Breast epithelium (tissue), 4 donors: ENCODE results near the gene ZNF19. TPM values are rescaled to one million over a fixed set of nuclear protein-coding genes. Genes with fewer than 3 reads are reported as not detected.

ENCODE experiments used
- DNase-seq, 2 donors: peaks; one replicate each; pipeline ENCODE4 v3.0.0-alpha.2; 2019; ENCODE audit warnings: low spot score in 2 of 2
- H3K27ac ChIP-seq, 2 donors: fragments of 200-600 bp; sonication (generic) in 1 of 2; one replicate each; pipeline ENCODE4 v1.5.1; 2016 to 2019; ENCODE audit warnings: mild to moderate bottlenecking in 1 of 2
- H3K27me3 ChIP-seq, 2 donors: fragments of 200-600 bp; sonication (generic) in 1 of 2; one replicate each; pipeline versions ENCODE4 v1.5.1 to v1.6.0; 2017 to 2019; ENCODE audit warnings: control low read depth in 1 of 2, mild to moderate bottlenecking in 1 of 2
- H3K36me3 ChIP-seq: fragments of 200-600 bp; one replicate; pipeline ENCODE4 v1.5.1; 2019
- H3K4me1 ChIP-seq, 2 donors: fragments of 200-600 bp; sonication (generic); one replicate each; pipeline ENCODE4 v1.5.1; 2016 to 2019; ENCODE audit warnings: control low read depth in 1 of 2
- H3K4me3 ChIP-seq, 3 donors: fragments of 200-600 bp; sonication (generic); 1 replicate in 2 of 3; 2 replicates in 1 of 3; pipeline ENCODE4 v1.5.1; 2016 to 2019; ENCODE audit warnings: mild to moderate bottlenecking in 3 of 3, moderate library complexity in 2 of 3
- H3K9me3 ChIP-seq, 2 donors: fragments of 200-600 bp; sonication (generic) in 1 of 2; one replicate each; pipeline ENCODE4 v1.5.1; 2016 to 2019; ENCODE audit warnings: control low read depth in 1 of 2
- CTCF ChIP-seq, 3 donors: fragments of 450-650 bp; IDR thresholded peaks; one replicate each; pipeline ENCODE4 v1.5.1; 2016 to 2017; ENCODE audit warnings: antibody characterized with exemption in 3 of 3, mild to moderate bottlenecking in 3 of 3, moderate library complexity in 3 of 3
- POLR2A ChIP-seq: fragments of 450-650 bp; IDR thresholded peaks from one replicate; pipeline ENCODE4 v1.6.1; 2016; ENCODE audit warnings: antibody characterized with exemption, mild to moderate bottlenecking, moderate library complexity
- POLR2AphosphoS5 ChIP-seq, 3 donors: sonication (generic); formaldehyde crosslinking; IDR thresholded peaks; one replicate each; pipeline ENCODE4 v1.6.1; 2017; ENCODE audit warnings: antibody characterized with exemption in 3 of 3
- intact Hi-C: fragments of 100-400 bp; cut with DNase I; formaldehyde crosslinking; loops from one replicate; pipeline ENCODE4 v1.15.1; 2023; ENCODE audit warnings: low total_unique reads
- total RNA-seq, 3 donors: library from RNA; depleted of rRNA; stranded (reverse); fragments of >200 nt; gene quantifications; one replicate each; pipeline ENCODE4 v1.1.0, GENCODE V29; 2016

The ZNF19 gene
- total RNA-seq, 3 donors from 2014 or later = 16.7 to 20.2 (median 19.5) TPM

DNA sequence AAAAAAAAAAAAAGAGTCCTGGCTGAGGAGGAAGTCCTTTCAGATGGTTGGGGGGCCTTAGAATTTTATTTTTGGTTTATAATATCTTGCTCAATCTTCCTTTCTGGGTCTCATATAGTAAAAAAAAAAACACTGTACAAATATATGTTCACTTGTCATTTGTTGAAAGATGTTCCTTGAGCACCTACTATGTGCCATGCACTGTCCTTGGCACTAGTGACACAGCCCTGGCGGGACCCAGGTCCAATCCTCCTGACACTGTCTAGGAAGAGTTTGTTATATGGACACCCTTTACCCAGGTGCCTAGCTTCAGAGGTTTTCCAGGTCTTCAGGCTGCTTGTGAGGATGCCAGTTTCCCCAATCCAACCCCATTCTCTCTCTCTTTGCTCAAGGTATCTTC, 39.1 kb upstream of the ZNF19 start:
- H3K27ac ChIP-seq = no peak overlapping the region
- no peak for DNase-seq
- H3K27me3 ChIP-seq = no peaks in the 10 kb centered on the region
- no peaks in the 10 kb centered on the region for H3K9me3 ChIP-seq
- H3K4me1 ChIP-seq = no peaks in the 10 kb centered on the region
- no peaks in the 10 kb centered on the region for H3K36me3 ChIP-seq
- intact Hi-C loops = no loop called here
- no peak for TF ChIP-seq POLR2A
- no peak for TF ChIP-seq CTCF (IDR thresholded peaks at IDR 0.05)
- no peak for TF ChIP-seq POLR2AphosphoS5 (IDR thresholded peaks at IDR 0.05)
- no peak overlapping the region for H3K4me3 ChIP-seq

- Histone ChIP-seq H3K27me3 (no peaks in the 10 kb centered on the region), H3K4me3 (peak within 1 kb of the TSS in 2 of 3 donors; percentile 25 to 48), H3K9me3 (no peaks in the 10 kb centered on the region), H3K4me1 (no peaks in the 10 kb centered on the region), H3K27ac (peak within 1 kb of the TSS; percentile 39 to 42), H3K36me3 (no peaks in the 10 kb centered on the region)
- TF ChIP-seq POLR2A = no peak
- TF ChIP-seq CTCF (IDR thresholded peaks at IDR 0.05) = no peak
- TF ChIP-seq POLR2AphosphoS5 (IDR thresholded peaks at IDR 0.05) = no peak
- intact Hi-C loops = no loop called here
- peak in 1 of 2 donors; percentile 36 for DNase-seq
Observed at GRCh38 chr16:71526111-71526631, 37.0 kb upstream of the ZNF19 start, which contains the start of gene CHST4. Gene CHST4, plus strand, starts transcription at chr16:71526426. Its CDS starts 10,252 bp downstream, at chr16:71536678.

GRCh38 chr16:71524566-71525553, 35.7 kb upstream of the ZNF19 start:
- Histone ChIP-seq H3K4me1 (no peaks in the 10 kb centered on the region), H3K4me3 (peak overlapping the region in 2 of 3 donors; percentile 25 to 48), H3K27me3 (no peaks in the 10 kb centered on the region), H3K27ac (peak overlapping the region; percentile 34 to 42), H3K9me3 (no peaks in the 10 kb centered on the region), H3K36me3 (no peaks in the 10 kb centered on the region)
- no peak for TF ChIP-seq POLR2AphosphoS5 (IDR thresholded peaks at IDR 0.05)
- no peak for TF ChIP-seq POLR2A
- no peak for TF ChIP-seq CTCF (IDR thresholded peaks at IDR 0.05)
- no peak for DNase-seq
- intact Hi-C loops = no loop called here

DNA sequence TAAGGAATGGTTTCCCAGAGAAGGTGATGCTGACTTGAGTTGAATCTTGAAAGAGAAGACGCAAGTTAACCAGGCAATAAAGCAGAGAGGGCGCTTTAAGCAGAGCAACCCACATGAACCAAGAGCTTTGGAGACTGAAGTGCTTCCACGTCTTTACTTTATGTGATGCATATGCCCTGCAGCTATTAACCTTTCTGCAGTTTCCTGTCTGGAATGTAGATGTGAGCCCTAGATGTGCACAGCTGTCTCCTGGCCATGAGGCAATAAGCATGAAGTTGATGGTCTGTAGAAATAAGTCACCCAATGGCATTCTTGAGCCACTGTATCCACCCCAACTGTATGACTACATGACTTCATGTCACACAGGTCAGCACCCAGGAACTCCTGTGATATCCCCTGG, 31.4 kb upstream of the ZNF19 start:
- Histone ChIP-seq H3K4me1 (no peaks in the 10 kb centered on the region), H3K4me3 (no peak overlapping the region), H3K27ac (no peak overlapping the region), H3K9me3 (no peaks in the 10 kb centered on the region), H3K27me3 (no peaks in the 10 kb centered on the region), H3K36me3 (no peaks in the 10 kb centered on the region)
- DNase-seq = no peak
- intact Hi-C loops = no loop called here
- no peak for TF ChIP-seq POLR2AphosphoS5 (IDR thresholded peaks at IDR 0.05)
- TF ChIP-seq CTCF (IDR thresholded peaks at IDR 0.05) = no peak
- TF ChIP-seq POLR2A = no peak

DNA sequence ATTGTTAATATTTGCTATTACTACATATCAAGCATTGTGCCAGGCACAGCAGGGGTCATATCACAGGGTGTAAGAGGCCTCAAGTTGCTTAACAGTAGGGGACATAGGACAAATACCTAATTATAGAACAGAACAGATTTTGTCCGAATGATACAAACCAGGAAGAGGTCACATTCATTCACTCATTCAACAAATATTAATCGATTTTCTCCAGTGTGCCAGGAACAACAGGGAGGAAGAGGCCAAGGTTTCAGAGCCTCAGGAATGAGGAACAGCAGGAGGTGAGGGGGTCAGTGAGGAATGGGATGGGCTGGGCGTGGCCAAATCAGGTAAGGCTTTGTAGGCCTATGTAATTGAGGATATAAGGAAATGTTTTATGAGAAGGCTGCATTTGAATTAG, 25.9 kb upstream of the ZNF19 start:
- DNase-seq = no peak
- Histone ChIP-seq H3K9me3 (no peaks in the 10 kb centered on the region), H3K4me1 (no peaks in the 10 kb centered on the region), H3K36me3 (no peaks in the 10 kb centered on the region), H3K27me3 (no peaks in the 10 kb centered on the region), H3K4me3 (no peak overlapping the region), H3K27ac (no peak overlapping the region)
- intact Hi-C loops = no loop called here
- no peak for TF ChIP-seq POLR2AphosphoS5 (IDR thresholded peaks at IDR 0.05)
- no peak for TF ChIP-seq CTCF (IDR thresholded peaks at IDR 0.05)
- TF ChIP-seq POLR2A = no peak
